Mammary epithelial cell (primary cell): Measurements from ENCODE around the gene CUX1.

Experiments used
- EZH2 ChIP-seq: IDR thresholded peaks from 2 replicates; pipeline ENCODE4 v1.6.1; 2012; ENCODE audit warnings: low read length, inconsistent platforms, borderline replicate concordance
- TF ChIP-seq, protein P1 (sequence below), 2 donors: IDR thresholded peaks in 1 of 2; conservative IDR thresholded peaks in 1 of 2; 2 replicates each; pipeline ENCODE4 v1.5.1; 2011 to 2012; ENCODE audit warnings: inconsistent platforms in 2 of 2, low read length in 2 of 2, mild to moderate bottlenecking in 2 of 2, control low read depth in 1 of 2, low read depth in 1 of 2; ENCODE audit not compliant: insufficient read depth in 1 of 2; ENCODE audit errors: extremely low read depth in 1 of 2

DNA sequence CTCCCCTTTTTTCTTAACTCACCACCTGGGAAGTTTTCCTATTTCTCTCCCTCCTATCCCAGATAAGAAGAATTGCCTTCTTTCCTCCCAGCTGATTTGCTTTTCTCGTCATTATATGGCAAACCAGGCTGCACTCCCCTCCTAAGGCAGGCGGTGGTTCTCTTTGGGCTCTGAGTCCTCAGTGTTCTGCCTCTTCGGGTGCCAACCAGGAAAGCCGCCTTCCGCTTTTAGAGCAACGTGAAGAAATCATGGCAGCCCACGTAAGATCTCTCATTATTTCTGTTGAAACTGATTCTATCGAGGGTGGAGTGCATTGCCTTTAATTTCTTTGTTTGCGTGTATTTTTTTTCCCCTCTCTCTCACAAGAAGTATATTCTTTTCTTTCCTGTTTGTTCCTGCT lies 141.9 kb downstream of the CUX1 start:
- TF ChIP-seq, protein P1, sequence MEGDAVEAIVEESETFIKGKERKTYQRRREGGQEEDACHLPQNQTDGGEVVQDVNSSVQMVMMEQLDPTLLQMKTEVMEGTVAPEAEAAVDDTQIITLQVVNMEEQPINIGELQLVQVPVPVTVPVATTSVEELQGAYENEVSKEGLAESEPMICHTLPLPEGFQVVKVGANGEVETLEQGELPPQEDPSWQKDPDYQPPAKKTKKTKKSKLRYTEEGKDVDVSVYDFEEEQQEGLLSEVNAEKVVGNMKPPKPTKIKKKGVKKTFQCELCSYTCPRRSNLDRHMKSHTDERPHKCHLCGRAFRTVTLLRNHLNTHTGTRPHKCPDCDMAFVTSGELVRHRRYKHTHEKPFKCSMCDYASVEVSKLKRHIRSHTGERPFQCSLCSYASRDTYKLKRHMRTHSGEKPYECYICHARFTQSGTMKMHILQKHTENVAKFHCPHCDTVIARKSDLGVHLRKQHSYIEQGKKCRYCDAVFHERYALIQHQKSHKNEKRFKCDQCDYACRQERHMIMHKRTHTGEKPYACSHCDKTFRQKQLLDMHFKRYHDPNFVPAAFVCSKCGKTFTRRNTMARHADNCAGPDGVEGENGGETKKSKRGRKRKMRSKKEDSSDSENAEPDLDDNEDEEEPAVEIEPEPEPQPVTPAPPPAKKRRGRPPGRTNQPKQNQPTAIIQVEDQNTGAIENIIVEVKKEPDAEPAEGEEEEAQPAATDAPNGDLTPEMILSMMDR (conservative IDR thresholded peaks at IDR 0.05 in 1 of 2, IDR thresholded peaks at IDR 0.05 in 1 of 2; ENCODE audit: extremely low read depth in 1 of 2, insufficient read depth in 1 of 2, low read depth in 1 of 2, low read length in 2 of 2) = no peak
- no peak for TF ChIP-seq EZH2
